Stimulated activated CD8-positive, alpha-beta memory T cell treated with anti-CD3 and anti-CD28 coated beads, Interleukin-7, amount 100 ng/mL, for 1 hour (primary cell): ENCODE results near the gene SALL4.
"Not testable (repeated sequence)": the region's sequence is repeated elsewhere in the genome, so short reads cannot be mapped to it uniquely, and the experiment has no call there.

ENCODE experiments used
- DNase-seq, 2 donors: peaks; one replicate each; pipeline ENCODE4 v3.0.0-alpha.2; 2020; ENCODE audit warnings: low read depth in 2 of 2

Gene SALL4

GRCh38 chr20:51801823-51802123 lies 548 bp downstream of the SALL4 start:
- DNase-seq: no peak

- DNase-seq: no peak
Measured at GRCh38 chr20:51801122-51801822, 1.0 kb downstream of the SALL4 start.

- no peak for DNase-seq
Measured at GRCh38 chr20:51800872-51801121, 1.5 kb downstream of the SALL4 start.

- DNase-seq: peak; percentile 6 to 40
Measured at GRCh38 chr20:51800060-51800871, 2.1 kb downstream of the SALL4 start.

GRCh38 chr20:51799401-51799860 lies 2.9 kb downstream of the SALL4 start:
- DNase-seq: no peak

GRCh38 chr20:51797357-51798025 lies 4.8 kb downstream of the SALL4 start:
- DNase-seq: no peak

GRCh38 chr20:51796340-51796739 lies 6.0 kb downstream of the SALL4 start:
- no peak for DNase-seq

- no peak for DNase-seq
Measured at GRCh38 chr20:51792960-51793359, 9.4 kb downstream of the SALL4 start.

GRCh38 chr20:51791626-51792025 lies 10.7 kb downstream of the SALL4 start:
- no peak for DNase-seq

- DNase-seq: no peak
Measured at GRCh38 chr20:51790256-51790655, 12.1 kb downstream of the SALL4 start.

- DNase-seq: no peak
Measured at GRCh38 chr20:51789434-51789833, 12.9 kb downstream of the SALL4 start.

- DNase-seq: no peak
Measured at GRCh38 chr20:51788822-51789221, 13.5 kb downstream of the SALL4 start.

GRCh38 chr20:51784299-51784698 lies 18.0 kb downstream of the SALL4 start:
- no peak for DNase-seq

GRCh38 chr20:51778229-51778759 lies 24.0 kb downstream of the SALL4 start:
- DNase-seq: not testable (repeated sequence)

- DNase-seq: no peak
Measured at GRCh38 chr20:51775241-51775640, 27.1 kb downstream of the SALL4 start.

GRCh38 chr20:51772236-51772635 lies 30.1 kb downstream of the SALL4 start:
- no peak for DNase-seq

GRCh38 chr20:51769976-51770615 lies 32.2 kb downstream of the SALL4 start:
- DNase-seq: no peak

- no peak for DNase-seq
Measured at GRCh38 chr20:51768759-51769517, 33.4 kb downstream of the SALL4 start.

- DNase-seq: no peak
Measured at GRCh38 chr20:51767867-51768758, 34.2 kb downstream of the SALL4 start, which contains the start of gene ATP9A. Gene ATP9A, minus strand, starts transcription at chr20:51768390. Its CDS starts 21 bp downstream, at chr20:51768369.
